ENCODE measurements around the gene MX2. TPM values are rescaled to one million over a fixed set of nuclear protein-coding genes. Genes with fewer than 3 reads are reported as not detected.

The MX2 gene
- total and polyA plus RNA-seq, 2 donors: 32.0 to 33.0 TPM

- Histone ChIP-seq H3K4me1 (ENCODE audit: control insufficient read depth in 2 of 2, insufficient read depth in 2 of 2, low read length in 2 of 2) (no peaks in the 10 kb centered on the region), H3K4me3 (ENCODE audit: low read length in 2 of 2) (no peak overlapping the region), H3K36me3 (ENCODE audit: control insufficient read depth in 2 of 2, insufficient read depth in 2 of 2, low read length in 1 of 2) (peaks cover 46 to 76% of the 10 kb centered on the region in 2 donors), H3K9me3 (ENCODE audit: control insufficient read depth in 2 of 2, insufficient read depth in 1 of 2, low read length in 1 of 2) (peaks cover 0 to 7% of the 10 kb centered on the region in 2 donors), H3K27ac (ENCODE audit: low read depth in 1 of 2, low read length in 1 of 2) (no peak overlapping the region), H3K27me3 (ENCODE audit: control insufficient read depth in 2 of 2, insufficient read depth in 1 of 2, low read length in 1 of 2) (no peaks in the 10 kb centered on the region)
- no peak for DNase-seq (ENCODE audit: low read depth in 6 of 9, low spot score in 9 of 9)
- 96% methylated on average over 14 of the region's 14 CpGs for WGBS
Measured at GRCh38 chr21:41387042-41387819, 25.4 kb downstream of the MX2 start.

GRCh38 chr21:41387824-41388223 lies 26.0 kb downstream of the MX2 start:
- Histone ChIP-seq H3K27ac (ENCODE audit: low read depth in 1 of 2, low read length in 1 of 2) (no peak overlapping the region), H3K36me3 (ENCODE audit: control insufficient read depth in 2 of 2, insufficient read depth in 2 of 2, low read length in 1 of 2) (peaks cover 40 to 76% of the 10 kb centered on the region in 2 donors), H3K4me1 (ENCODE audit: control insufficient read depth in 2 of 2, insufficient read depth in 2 of 2, low read length in 2 of 2) (no peaks in the 10 kb centered on the region), H3K27me3 (ENCODE audit: control insufficient read depth in 2 of 2, insufficient read depth in 1 of 2, low read length in 1 of 2) (no peaks in the 10 kb centered on the region), H3K9me3 (ENCODE audit: control insufficient read depth in 2 of 2, insufficient read depth in 1 of 2, low read length in 1 of 2) (peaks cover 0 to 3% of the 10 kb centered on the region in 2 donors), H3K4me3 (ENCODE audit: low read length in 2 of 2) (no peak overlapping the region)
- WGBS: 99% methylated on average over 8 of the region's 8 CpGs
- DNase-seq (ENCODE audit: low read depth in 6 of 9, low spot score in 9 of 9): no peak

DNA sequence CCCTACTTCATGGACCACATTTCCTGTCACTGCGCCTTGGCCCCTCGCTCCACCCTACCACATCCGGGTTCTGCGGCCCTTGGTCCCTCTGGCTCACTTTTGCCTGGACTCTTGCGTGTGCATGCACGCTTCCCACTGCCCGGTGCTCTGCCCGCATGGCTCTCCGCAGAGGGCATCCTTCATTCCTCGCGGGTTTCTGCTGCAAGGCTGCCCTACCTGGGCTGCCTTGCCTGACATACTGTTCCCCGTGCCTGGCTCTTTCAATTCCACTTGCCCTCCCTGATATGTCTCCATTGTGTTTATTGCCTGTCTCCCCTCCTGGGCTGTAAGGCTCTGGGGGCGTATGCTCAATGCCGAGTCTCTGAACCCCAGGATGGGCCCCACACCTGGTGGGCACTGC lies 26.4 kb downstream of the MX2 start:
- Histone ChIP-seq H3K27me3 (ENCODE audit: control insufficient read depth in 2 of 2, insufficient read depth in 1 of 2, low read length in 1 of 2) (no peaks in the 10 kb centered on the region), H3K9me3 (ENCODE audit: control insufficient read depth in 2 of 2, insufficient read depth in 1 of 2, low read length in 1 of 2) (peaks cover 0 to 2% of the 10 kb centered on the region in 2 donors), H3K36me3 (ENCODE audit: control insufficient read depth in 2 of 2, insufficient read depth in 2 of 2, low read length in 1 of 2) (peaks cover 36 to 74% of the 10 kb centered on the region in 2 donors), H3K27ac (ENCODE audit: low read depth in 1 of 2, low read length in 1 of 2) (no peak overlapping the region), H3K4me3 (ENCODE audit: low read length in 2 of 2) (no peak overlapping the region), H3K4me1 (ENCODE audit: control insufficient read depth in 2 of 2, insufficient read depth in 2 of 2, low read length in 2 of 2) (no peaks in the 10 kb centered on the region)
- no peak for DNase-seq (ENCODE audit: low read depth in 6 of 9, low spot score in 9 of 9)
- 98% methylated on average over 14 of the region's 14 CpGs for WGBS

DNA sequence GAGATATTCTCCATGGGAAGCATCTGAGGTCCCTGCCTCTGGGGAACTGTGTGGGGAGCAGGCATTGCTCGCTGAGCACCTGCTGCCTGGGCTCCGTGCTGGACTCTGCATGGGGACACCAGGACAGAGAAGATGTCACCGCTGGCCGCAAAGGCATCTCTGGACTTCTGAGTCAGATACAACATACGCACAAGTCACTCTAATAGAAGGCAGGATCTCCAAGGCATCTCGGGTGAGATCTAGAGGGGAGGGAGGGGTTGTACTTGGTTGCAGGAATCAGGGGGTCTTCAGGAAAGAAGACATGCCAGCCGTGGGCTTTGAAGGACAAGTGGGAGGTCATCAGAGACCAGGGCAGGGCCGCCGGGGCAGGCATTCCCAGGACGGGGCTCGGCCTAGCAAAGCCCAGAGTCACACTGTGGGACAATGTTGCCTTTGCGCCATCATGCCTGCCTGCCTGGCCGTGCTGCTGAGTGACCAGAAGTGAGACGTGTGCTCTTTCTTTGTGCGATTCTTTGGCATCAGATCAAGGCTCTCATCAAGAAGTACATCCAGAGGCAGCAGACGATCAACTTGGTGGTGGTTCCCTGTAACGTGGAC lies 28.3 kb downstream of the MX2 start:
- H3K27ac ChIP-seq (ENCODE audit: low read depth in 1 of 2, low read length in 1 of 2): no peak overlapping the region
- WGBS: 95% methylated on average over 17 of the region's 17 CpGs
- no peak for DNase-seq (ENCODE audit: low read depth in 6 of 9, low spot score in 9 of 9)

GRCh38 chr21:41393876-41394465 lies 32.1 kb downstream of the MX2 start:
- Histone ChIP-seq H3K4me3 (ENCODE audit: low read length in 2 of 2) (no peak overlapping the region), H3K27me3 (ENCODE audit: control insufficient read depth in 2 of 2, insufficient read depth in 1 of 2, low read length in 1 of 2) (no peaks in the 10 kb centered on the region), H3K4me1 (ENCODE audit: control insufficient read depth in 2 of 2, insufficient read depth in 2 of 2, low read length in 2 of 2) (no peaks in the 10 kb centered on the region), H3K36me3 (ENCODE audit: control insufficient read depth in 2 of 2, insufficient read depth in 2 of 2, low read length in 1 of 2) (peaks cover 32 to 68% of the 10 kb centered on the region in 2 donors), H3K9me3 (ENCODE audit: control insufficient read depth in 2 of 2, insufficient read depth in 1 of 2, low read length in 1 of 2) (no peaks in the 10 kb centered on the region), H3K27ac (ENCODE audit: low read depth in 1 of 2, low read length in 1 of 2) (no peak overlapping the region)
- WGBS: 98% methylated on average over 8 of the region's 8 CpGs
- DNase-seq (ENCODE audit: low read depth in 6 of 9, low spot score in 9 of 9): no peak

More for the DNA sequence above, 28.3 kb downstream of the MX2 start:
- Histone ChIP-seq H3K4me1 (ENCODE audit: control insufficient read depth in 2 of 2, insufficient read depth in 2 of 2, low read length in 2 of 2) (no peaks in the 10 kb centered on the region), H3K9me3 (ENCODE audit: control insufficient read depth in 2 of 2, insufficient read depth in 1 of 2, low read length in 1 of 2) (no peaks in the 10 kb centered on the region), H3K27me3 (ENCODE audit: control insufficient read depth in 2 of 2, insufficient read depth in 1 of 2, low read length in 1 of 2) (no peaks in the 10 kb centered on the region), H3K4me3 (ENCODE audit: low read length in 2 of 2) (no peak overlapping the region), H3K36me3 (ENCODE audit: control insufficient read depth in 2 of 2, insufficient read depth in 2 of 2, low read length in 1 of 2) (peaks cover 26 to 65% of the 10 kb centered on the region in 2 donors)

DNA sequence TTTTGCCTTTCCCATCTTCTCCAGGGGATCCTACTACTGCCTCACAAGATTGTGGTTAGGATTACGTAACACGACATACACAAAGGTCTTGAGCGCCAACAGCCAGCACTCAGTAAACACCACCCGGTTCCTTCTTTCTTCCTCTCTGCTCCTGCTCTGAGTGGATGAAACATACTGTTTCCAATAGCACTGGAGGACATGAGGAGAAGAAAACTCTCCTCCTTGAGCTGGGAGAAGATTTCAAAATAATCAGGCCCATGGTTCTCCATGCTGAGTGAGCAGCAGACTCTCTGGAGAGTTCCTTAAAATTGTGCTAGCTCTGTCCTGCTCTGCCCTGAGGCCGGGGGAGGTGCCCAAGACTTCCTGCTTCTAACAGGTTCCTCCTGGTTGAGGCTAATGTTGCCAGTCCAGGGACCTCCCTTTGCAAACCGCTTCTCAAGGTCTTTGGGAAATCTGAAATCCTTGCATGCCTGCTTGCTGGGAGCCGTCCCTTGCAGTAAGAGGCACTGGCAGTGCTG lies 34.8 kb downstream of the MX2 start:
- H3K9me3 ChIP-seq (ENCODE audit: control insufficient read depth in 2 of 2, insufficient read depth in 1 of 2, low read length in 1 of 2): no peaks in the 10 kb centered on the region
- no peak overlapping the region for H3K4me3 ChIP-seq (ENCODE audit: low read length in 2 of 2)
- H3K4me1 ChIP-seq (ENCODE audit: control insufficient read depth in 2 of 2, insufficient read depth in 2 of 2, low read length in 2 of 2): no peaks in the 10 kb centered on the region
- H3K36me3 ChIP-seq (ENCODE audit: control insufficient read depth in 2 of 2, insufficient read depth in 2 of 2, low read length in 1 of 2): peaks cover 41 to 73% of the 10 kb centered on the region in 2 donors
- no peak for DNase-seq (ENCODE audit: low read depth in 6 of 9, low spot score in 9 of 9)
- H3K27me3 ChIP-seq (ENCODE audit: control insufficient read depth in 2 of 2, insufficient read depth in 1 of 2, low read length in 1 of 2): no peaks in the 10 kb centered on the region
- 70% methylated on average over 7 of the region's 7 CpGs for WGBS
- no peak overlapping the region for H3K27ac ChIP-seq (ENCODE audit: low read depth in 1 of 2, low read length in 1 of 2)

- DNase-seq (ENCODE audit: low read depth in 6 of 9, low spot score in 9 of 9): no peak
Measured at GRCh38 chr21:41397471-41397891, 35.7 kb downstream of the MX2 start.

DNA sequence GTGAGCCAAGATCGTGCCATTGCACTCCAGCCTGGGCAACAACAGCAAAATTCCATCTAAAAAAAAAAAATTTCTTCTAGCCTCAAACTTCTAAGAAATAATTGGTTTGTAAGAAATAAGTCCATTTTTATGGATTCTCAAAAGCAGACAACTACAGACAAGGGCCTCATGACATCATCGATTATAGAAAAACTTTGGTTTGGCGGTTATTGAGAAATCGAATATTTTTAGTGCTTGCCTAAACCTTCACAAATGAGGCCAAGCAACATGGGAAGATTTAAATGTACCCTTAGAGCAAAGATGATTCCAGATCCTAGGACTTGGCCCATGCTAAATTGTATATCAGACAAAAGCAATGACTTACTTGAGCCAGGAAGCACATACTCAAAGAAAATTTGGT lies 36.4 kb downstream of the MX2 start:
- Histone ChIP-seq H3K4me1 (ENCODE audit: control insufficient read depth in 2 of 2, insufficient read depth in 2 of 2, low read length in 2 of 2) (no peaks in the 10 kb centered on the region), H3K36me3 (ENCODE audit: control insufficient read depth in 2 of 2, insufficient read depth in 2 of 2, low read length in 1 of 2) (peaks cover 54 to 79% of the 10 kb centered on the region in 2 donors), H3K27ac (ENCODE audit: low read depth in 1 of 2, low read length in 1 of 2) (no peak overlapping the region), H3K27me3 (ENCODE audit: control insufficient read depth in 2 of 2, insufficient read depth in 1 of 2, low read length in 1 of 2) (no peaks in the 10 kb centered on the region), H3K4me3 (ENCODE audit: low read length in 2 of 2) (no peak overlapping the region), H3K9me3 (ENCODE audit: control insufficient read depth in 2 of 2, insufficient read depth in 1 of 2, low read length in 1 of 2) (no peaks in the 10 kb centered on the region)
- DNase-seq (ENCODE audit: low read depth in 6 of 9, low spot score in 9 of 9): no peak
- over 99% methylated on average over 4 of the region's 4 CpGs for WGBS

More at GRCh38 chr21:41397471-41397891, 35.7 kb downstream of the MX2 start:
- 98% methylated on average over 7 of the region's 7 CpGs for WGBS
- Histone ChIP-seq H3K4me1 (ENCODE audit: control insufficient read depth in 2 of 2, insufficient read depth in 2 of 2, low read length in 2 of 2) (no peaks in the 10 kb centered on the region), H3K36me3 (ENCODE audit: control insufficient read depth in 2 of 2, insufficient read depth in 2 of 2, low read length in 1 of 2) (peaks cover 46 to 77% of the 10 kb centered on the region in 2 donors), H3K4me3 (ENCODE audit: low read length in 2 of 2) (no peak overlapping the region), H3K27ac (ENCODE audit: low read depth in 1 of 2, low read length in 1 of 2) (no peak overlapping the region), H3K9me3 (ENCODE audit: control insufficient read depth in 2 of 2, insufficient read depth in 1 of 2, low read length in 1 of 2) (no peaks in the 10 kb centered on the region), H3K27me3 (ENCODE audit: control insufficient read depth in 2 of 2, insufficient read depth in 1 of 2, low read length in 1 of 2) (no peaks in the 10 kb centered on the region)

DNA sequence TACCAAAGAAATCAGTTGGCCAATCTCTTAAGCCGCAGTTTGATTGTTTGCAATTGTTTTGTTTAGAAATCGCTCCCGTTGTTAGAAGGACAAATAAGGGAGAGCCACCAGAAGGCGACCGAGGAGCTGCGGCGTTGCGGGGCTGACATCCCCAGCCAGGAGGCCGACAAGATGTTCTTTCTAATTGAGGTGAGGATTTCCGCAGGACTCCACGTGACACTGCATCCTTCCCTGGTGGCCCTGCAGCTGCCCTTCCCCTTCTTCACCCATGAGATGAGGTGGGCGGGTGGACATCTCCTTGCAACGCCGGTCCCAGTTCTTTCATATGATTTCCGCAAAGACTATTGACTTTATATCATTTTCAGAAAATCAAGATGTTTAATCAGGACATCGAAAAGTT lies 37.0 kb downstream of the MX2 start:
- H3K27ac ChIP-seq (ENCODE audit: low read depth in 1 of 2, low read length in 1 of 2): no peak overlapping the region
- no peaks in the 10 kb centered on the region for H3K9me3 ChIP-seq (ENCODE audit: control insufficient read depth in 2 of 2, insufficient read depth in 1 of 2, low read length in 1 of 2)
- DNase-seq (ENCODE audit: low read depth in 6 of 9, low spot score in 9 of 9): no peak
- no peak overlapping the region for H3K4me3 ChIP-seq (ENCODE audit: low read length in 2 of 2)
- peaks cover 60 to 83% of the 10 kb centered on the region in 2 donors for H3K36me3 ChIP-seq (ENCODE audit: control insufficient read depth in 2 of 2, insufficient read depth in 2 of 2, low read length in 1 of 2)
- H3K27me3 ChIP-seq (ENCODE audit: control insufficient read depth in 2 of 2, insufficient read depth in 1 of 2, low read length in 1 of 2): no peaks in the 10 kb centered on the region
- WGBS: 99% methylated on average over 16 of the region's 16 CpGs
- H3K4me1 ChIP-seq (ENCODE audit: control insufficient read depth in 2 of 2, insufficient read depth in 2 of 2, low read length in 2 of 2): peaks cover 0 to 2% of the 10 kb centered on the region in 2 donors
